Prostate gland (tissue), 2 donors: ENCODE results near the gene ARMC9. TPM values are rescaled to one million over a fixed set of nuclear protein-coding genes. Genes with fewer than 3 reads are reported as not detected.

Experiments
- DNase-seq: peaks from one replicate; pipeline ENCODE4 v3.0.0-alpha.2; 2019; ENCODE audit warnings: low spot score
- H3K27ac ChIP-seq, 2 donors: fragments of 200-600 bp; sonication (generic); 2 replicates each; pipeline ENCODE4 v1.5.1; 2017 to 2019
- H3K27me3 ChIP-seq: fragments of 200-600 bp; sonication (generic); replicated peaks from 2 replicates; pipeline ENCODE4 v1.5.1; 2019; ENCODE audit not compliant: insufficient read depth
- H3K36me3 ChIP-seq, 2 donors: fragments of 200-600 bp; sonication (generic); 1 replicate in 1 of 2; 2 replicates in 1 of 2; pipeline versions ENCODE4 v1.5.1 to v1.8.1; 2017 to 2019
- H3K4me1 ChIP-seq: fragments of 200-600 bp; sonication (generic); replicated peaks from 2 replicates; pipeline ENCODE4 v1.5.1; 2019
- H3K4me3 ChIP-seq, 2 donors: fragments of 200-600 bp; sonication (generic); 2 replicates each; pipeline ENCODE4 v1.5.1; 2017 to 2019
- H3K9me3 ChIP-seq: fragments of 200-600 bp; sonication (generic); 2 replicates; pipeline ENCODE4 v1.5.1; 2017
- POLR2A ChIP-seq: fragments of 450-650 bp; IDR thresholded peaks from one replicate; pipeline ENCODE4 v1.6.1; 2016; ENCODE audit warnings: antibody characterized with exemption, mild to moderate bottlenecking
- POLR2AphosphoS5 ChIP-seq: sonication (generic); formaldehyde crosslinking; IDR thresholded peaks from one replicate; pipeline ENCODE4 v1.6.1; 2017; ENCODE audit warnings: antibody characterized with exemption
- WGBS: methylation state at CpG from one replicate; pipeline ENCODE4 v1.1.5; 2018; 5-methylcytosine and 5-hydroxymethylcytosine counted together
- intact Hi-C: fragments of 100-400 bp; cut with DNase I; formaldehyde crosslinking; loops from one replicate; pipeline ENCODE4 v1.14.2; 2022
- total RNA-seq, 2 donors: library from RNA; depleted of rRNA; stranded (reverse); fragments of >200 nt; gene quantifications; one replicate each; pipeline ENCODE4 v1.1.0, GENCODE V29; 2016
- TF ChIP-seq, protein P1 (sequence below), 4 experiments: fragments of 200-600 bp in 2 of 4; fragments of 450-650 bp in 2 of 4; sonication (generic) in 2 of 4; IDR thresholded peaks; 1 replicate in 3 of 4; 2 replicates in 1 of 4; pipeline ENCODE4 v1.5.1; 2016 to 2019; ENCODE audit warnings: antibody characterized with exemption in 4 of 4, mild to moderate bottlenecking in 2 of 4, moderate library complexity in 2 of 4

The ARMC9 gene
- total RNA-seq, 2 donors from 2014 or later: 11.3 to 40.0 TPM

DNA sequence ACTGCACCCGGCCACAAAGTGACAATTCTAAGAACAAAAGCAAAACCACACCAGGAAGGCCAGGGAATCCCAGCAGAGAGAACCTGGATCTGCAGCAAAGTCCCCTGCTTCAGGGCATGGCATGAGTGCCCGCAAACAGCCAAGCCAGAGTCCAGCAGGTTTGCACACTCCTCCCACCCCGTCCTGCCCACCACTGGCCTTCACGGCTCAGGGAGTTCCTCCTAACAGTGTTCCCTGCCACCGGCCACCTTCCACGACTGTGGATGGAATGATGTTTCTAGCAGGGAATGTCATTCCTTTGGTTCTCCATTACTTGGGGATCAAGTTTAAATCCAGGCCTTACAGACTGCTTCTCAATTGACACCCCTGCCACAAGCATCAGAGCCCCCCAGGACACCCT is 155.0 kb downstream of the ARMC9 start:
- H3K36me3 ChIP-seq: no peaks in the 10 kb centered on the region
- intact Hi-C loops: no loop called here
- H3K27ac ChIP-seq: no peak overlapping the region
- DNase-seq: no peak
- WGBS: 98% methylated on average over 5 of the region's 6 CpGs
- H3K4me3 ChIP-seq: no peak overlapping the region
- no peaks in the 10 kb centered on the region for H3K9me3 ChIP-seq
- TF ChIP-seq, protein P1, sequence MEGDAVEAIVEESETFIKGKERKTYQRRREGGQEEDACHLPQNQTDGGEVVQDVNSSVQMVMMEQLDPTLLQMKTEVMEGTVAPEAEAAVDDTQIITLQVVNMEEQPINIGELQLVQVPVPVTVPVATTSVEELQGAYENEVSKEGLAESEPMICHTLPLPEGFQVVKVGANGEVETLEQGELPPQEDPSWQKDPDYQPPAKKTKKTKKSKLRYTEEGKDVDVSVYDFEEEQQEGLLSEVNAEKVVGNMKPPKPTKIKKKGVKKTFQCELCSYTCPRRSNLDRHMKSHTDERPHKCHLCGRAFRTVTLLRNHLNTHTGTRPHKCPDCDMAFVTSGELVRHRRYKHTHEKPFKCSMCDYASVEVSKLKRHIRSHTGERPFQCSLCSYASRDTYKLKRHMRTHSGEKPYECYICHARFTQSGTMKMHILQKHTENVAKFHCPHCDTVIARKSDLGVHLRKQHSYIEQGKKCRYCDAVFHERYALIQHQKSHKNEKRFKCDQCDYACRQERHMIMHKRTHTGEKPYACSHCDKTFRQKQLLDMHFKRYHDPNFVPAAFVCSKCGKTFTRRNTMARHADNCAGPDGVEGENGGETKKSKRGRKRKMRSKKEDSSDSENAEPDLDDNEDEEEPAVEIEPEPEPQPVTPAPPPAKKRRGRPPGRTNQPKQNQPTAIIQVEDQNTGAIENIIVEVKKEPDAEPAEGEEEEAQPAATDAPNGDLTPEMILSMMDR (IDR thresholded peaks at IDR 0.05): no peak
- TF ChIP-seq POLR2AphosphoS5 (no peak), POLR2A (no peak)
- H3K4me1 ChIP-seq: no peaks in the 10 kb centered on the region
- no peaks in the 10 kb centered on the region for H3K27me3 ChIP-seq

DNA sequence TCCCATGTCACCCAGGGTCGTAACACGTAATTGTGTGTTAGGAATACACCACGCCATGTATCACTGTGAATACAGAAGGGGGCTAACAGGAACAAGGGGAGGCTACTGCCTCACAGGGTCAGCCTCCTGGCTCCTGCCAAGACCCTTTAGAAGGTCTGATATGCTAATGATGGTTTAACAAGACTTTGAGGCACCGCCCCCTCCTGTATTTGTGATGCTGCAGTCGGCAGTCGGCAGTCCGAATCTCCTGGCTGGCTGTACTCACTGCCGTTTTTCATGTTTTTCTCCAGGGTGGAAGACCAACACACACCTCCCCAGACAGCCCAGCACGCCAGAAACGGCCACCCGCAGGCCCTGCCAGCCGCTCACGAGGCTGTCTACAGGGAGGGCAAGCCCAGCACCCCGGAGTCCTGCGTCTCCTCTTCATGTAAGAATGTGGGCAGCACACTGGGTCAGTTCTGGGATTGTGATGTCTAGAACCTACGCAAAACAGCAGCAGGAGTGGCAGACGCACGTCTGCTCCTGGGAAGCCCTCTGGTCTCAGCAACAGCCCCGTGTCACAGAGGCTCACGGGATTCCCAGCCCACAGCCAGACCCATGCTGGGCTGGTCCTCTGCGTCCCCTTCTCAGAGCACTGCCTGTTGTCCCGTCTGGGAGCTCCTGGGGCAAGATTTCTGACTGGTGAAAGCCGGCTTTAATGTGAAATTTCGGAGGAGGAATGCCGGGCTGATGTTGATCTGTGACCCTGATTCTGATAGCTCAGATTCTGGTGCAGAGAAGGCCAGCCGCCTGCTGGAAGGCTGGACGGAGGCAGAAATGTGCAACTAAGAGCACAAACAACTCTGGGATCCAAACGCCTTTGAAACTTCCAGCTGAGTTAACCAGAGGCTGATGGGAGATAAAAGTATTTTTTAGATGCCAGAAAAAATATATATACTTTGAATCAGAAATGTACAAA is 157.4 kb downstream of the ARMC9 start:
- TF ChIP-seq POLR2AphosphoS5 (no peak), POLR2A (no peak)
- TF ChIP-seq, protein P1 (IDR thresholded peaks at IDR 0.05): no peak
- Histone ChIP-seq H3K9me3 (no peaks in the 10 kb centered on the region), H3K4me3 (no peak overlapping the region), H3K27me3 (no peaks in the 10 kb centered on the region), H3K27ac (peak overlapping the region; percentile 27 to 51), H3K4me1 (no peaks in the 10 kb centered on the region), H3K36me3 (no peaks in the 10 kb centered on the region)
- 58% methylated on average over 28 of the region's 28 CpGs for WGBS
- intact Hi-C loops: no loop called here
- no peak for DNase-seq

DNA sequence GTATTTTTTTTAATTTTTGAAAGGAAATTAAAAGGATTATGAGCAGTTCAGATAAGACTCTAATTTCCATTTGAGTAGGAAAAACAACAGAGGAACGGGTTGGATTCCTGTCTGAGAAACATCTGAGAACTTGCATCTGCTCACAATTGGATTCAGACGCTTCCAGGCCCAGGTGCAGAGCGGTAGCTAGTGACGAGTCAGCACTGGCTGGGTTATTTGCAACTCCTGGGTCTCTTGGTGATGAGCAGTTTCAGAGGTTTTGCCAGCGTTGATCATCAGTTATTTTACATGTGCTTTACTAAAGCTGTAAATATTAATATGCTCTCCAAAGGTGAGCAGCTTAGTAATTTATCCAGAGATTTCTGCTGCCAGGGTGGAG is 158.0 kb downstream of the ARMC9 start:
- TF ChIP-seq, protein P1 (IDR thresholded peaks at IDR 0.05): no peak
- no peak for TF ChIP-seq POLR2A
- no peak for TF ChIP-seq POLR2AphosphoS5
- Histone ChIP-seq H3K9me3 (no peaks in the 10 kb centered on the region), H3K4me3 (no peak overlapping the region), H3K4me1 (no peaks in the 10 kb centered on the region), H3K27me3 (no peaks in the 10 kb centered on the region), H3K36me3 (no peaks in the 10 kb centered on the region), H3K27ac (no peak overlapping the region)
- no peak for DNase-seq
- intact Hi-C loops: no loop called here
- WGBS: 65% methylated on average over 5 of the region's 5 CpGs

- H3K9me3 ChIP-seq: no peaks in the 10 kb centered on the region
- TF ChIP-seq, protein P1 (IDR thresholded peaks at IDR 0.05): no peak
- TF ChIP-seq POLR2A (no peak), POLR2AphosphoS5 (no peak)
- 92% methylated on average over 7 of the region's 7 CpGs for WGBS
- no peaks in the 10 kb centered on the region for H3K36me3 ChIP-seq
- no peak overlapping the region for H3K27ac ChIP-seq
- H3K27me3 ChIP-seq: no peaks in the 10 kb centered on the region
- H3K4me3 ChIP-seq: no peak overlapping the region
- DNase-seq: no peak
- intact Hi-C loops: no loop called here
- H3K4me1 ChIP-seq: no peaks in the 10 kb centered on the region
Measured at GRCh38 chr2:231357048-231357447, 158.6 kb downstream of the ARMC9 start.

- no peak for DNase-seq
- H3K27me3 ChIP-seq: no peaks in the 10 kb centered on the region
- H3K36me3 ChIP-seq: no peaks in the 10 kb centered on the region
- H3K9me3 ChIP-seq: no peaks in the 10 kb centered on the region
- no peaks in the 10 kb centered on the region for H3K4me1 ChIP-seq
- no peak overlapping the region for H3K27ac ChIP-seq
- WGBS: 98% methylated on average over 4 of the region's 4 CpGs
- no peak overlapping the region for H3K4me3 ChIP-seq
- intact Hi-C loops: no loop called here
- TF ChIP-seq, protein P1 (IDR thresholded peaks at IDR 0.05): no peak
- TF ChIP-seq POLR2AphosphoS5: no peak
- TF ChIP-seq POLR2A: no peak
Measured at GRCh38 chr2:231357931-231358330, 159.5 kb downstream of the ARMC9 start.
